ENCODE data around the gene HSPB3. TPM values are rescaled to one million over a fixed set of nuclear protein-coding genes. Genes with fewer than 3 reads are reported as not detected.

HSPB3 gene
- polyA plus RNA-seq, 1 donor (not counting 4 experiments of a cell fraction or from before 2014, with no cell fraction given), result 1.8 TPM

DNA sequence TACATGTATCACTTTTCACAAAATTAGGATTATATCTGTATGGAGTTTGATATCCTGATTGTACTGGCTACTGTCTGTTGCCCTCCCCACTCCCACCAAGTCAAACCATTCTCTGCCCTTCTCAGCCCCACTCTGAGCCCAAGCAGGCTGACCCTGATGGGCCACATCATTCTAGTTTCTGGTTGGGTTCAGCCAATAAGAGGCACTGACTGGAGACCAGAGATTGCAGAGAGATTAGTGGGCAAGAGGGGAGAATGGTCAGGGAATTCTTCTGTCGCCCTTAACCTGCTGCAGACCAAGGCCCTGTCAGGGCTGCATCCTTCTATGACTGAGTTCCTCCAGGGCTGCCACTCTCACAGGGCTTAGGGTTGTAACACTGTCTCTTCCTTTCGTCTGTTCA is 2.7 kb downstream of the HSPB3 start:
- TF ChIP-seq, protein P1, sequence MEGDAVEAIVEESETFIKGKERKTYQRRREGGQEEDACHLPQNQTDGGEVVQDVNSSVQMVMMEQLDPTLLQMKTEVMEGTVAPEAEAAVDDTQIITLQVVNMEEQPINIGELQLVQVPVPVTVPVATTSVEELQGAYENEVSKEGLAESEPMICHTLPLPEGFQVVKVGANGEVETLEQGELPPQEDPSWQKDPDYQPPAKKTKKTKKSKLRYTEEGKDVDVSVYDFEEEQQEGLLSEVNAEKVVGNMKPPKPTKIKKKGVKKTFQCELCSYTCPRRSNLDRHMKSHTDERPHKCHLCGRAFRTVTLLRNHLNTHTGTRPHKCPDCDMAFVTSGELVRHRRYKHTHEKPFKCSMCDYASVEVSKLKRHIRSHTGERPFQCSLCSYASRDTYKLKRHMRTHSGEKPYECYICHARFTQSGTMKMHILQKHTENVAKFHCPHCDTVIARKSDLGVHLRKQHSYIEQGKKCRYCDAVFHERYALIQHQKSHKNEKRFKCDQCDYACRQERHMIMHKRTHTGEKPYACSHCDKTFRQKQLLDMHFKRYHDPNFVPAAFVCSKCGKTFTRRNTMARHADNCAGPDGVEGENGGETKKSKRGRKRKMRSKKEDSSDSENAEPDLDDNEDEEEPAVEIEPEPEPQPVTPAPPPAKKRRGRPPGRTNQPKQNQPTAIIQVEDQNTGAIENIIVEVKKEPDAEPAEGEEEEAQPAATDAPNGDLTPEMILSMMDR (optimal IDR thresholded peaks at IDR 0.05 in 1 of 3, IDR thresholded peaks at IDR 0.05 in 1 of 3, conservative IDR thresholded peaks at IDR 0.05 in 1 of 3; ENCODE audit: extremely low read depth in 1 of 3, insufficient read depth in 2 of 3, low read length in 3 of 3), result no peak
- TF ChIP-seq EZH2 (IDR thresholded peaks at IDR 0.05; ENCODE audit: low read length), result no peak
- no peak overlapping the region for H3K27ac ChIP-seq (ENCODE audit: control insufficient read depth, insufficient read depth, low read length)

DNA sequence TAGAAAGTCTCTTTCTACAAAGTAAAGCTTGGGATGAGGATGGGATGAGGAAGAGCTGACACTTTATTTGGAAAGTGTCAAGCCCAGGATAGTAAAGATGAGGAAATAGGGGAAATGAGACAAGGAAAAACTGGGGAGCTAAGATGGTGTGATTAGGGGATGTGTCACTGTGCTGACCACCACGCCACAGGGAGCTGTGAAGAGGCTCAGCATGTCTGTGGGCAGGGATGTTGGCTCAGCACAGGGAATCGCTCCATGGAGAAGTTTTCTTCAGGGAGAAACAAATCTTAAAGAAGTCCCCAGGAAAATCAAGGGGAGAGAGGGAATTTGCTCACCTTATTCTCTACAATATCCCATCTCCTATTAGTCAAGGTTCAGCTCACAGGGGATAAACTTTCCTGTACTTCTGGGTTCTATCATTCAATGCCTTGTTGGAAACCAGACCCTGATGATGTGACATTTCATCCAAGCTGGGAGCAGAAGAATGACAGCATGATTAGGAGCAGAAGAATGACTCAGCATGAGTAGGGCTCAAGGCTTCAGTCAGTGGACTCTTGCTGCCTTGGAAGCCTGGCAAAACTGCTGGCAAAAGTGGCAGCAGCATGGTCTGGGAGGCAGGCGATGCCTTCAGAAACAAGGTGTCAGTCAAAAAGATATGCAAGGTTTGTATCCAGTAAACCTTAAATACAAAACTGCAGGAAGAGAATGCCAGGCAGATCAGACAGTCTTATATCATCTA is 4.9 kb downstream of the HSPB3 start:
- FAIRE-seq (no peak), DNase-seq (ENCODE audit: low read depth, low spot score) (no peak)
- Histone ChIP-seq H3K9me1 (ENCODE audit: control insufficient read depth, extremely low read depth, insufficient read depth, low read length) (no peaks in the 10 kb centered on the region), H3K9me3 (ENCODE audit: control insufficient read depth, low read depth, low read length) (no peaks in the 10 kb centered on the region), H3K27ac (ENCODE audit: control insufficient read depth, insufficient read depth, low read length) (no peak overlapping the region), H3K36me3 (ENCODE audit: control insufficient read depth in 2 of 2, extremely low read depth in 1 of 2, insufficient read depth in 2 of 2, low read length in 2 of 2) (no peaks in the 10 kb centered on the region), H3K9ac (ENCODE audit: control insufficient read depth, extremely low read depth, insufficient read depth, low read length) (no peak overlapping the region), H3K4me2 (ENCODE audit: control insufficient read depth, extremely low read depth, insufficient read depth, low read depth, low read length) (no peak overlapping the region), H2AFZ (ENCODE audit: control insufficient read depth, low read length) (no peak overlapping the region), H3K27me3 (ENCODE audit: control insufficient read depth, extremely low read depth, insufficient read depth, low read length) (no peaks in the 10 kb centered on the region), H3K4me3 (ENCODE audit: control insufficient read depth in 2 of 3, extremely low read depth in 1 of 3, insufficient read depth in 2 of 3, low read depth in 1 of 3, low read length in 3 of 3) (no peak overlapping the region), H3K79me2 (ENCODE audit: control insufficient read depth, insufficient read depth, low read length) (no peaks in the 10 kb centered on the region), H4K20me1 (ENCODE audit: control insufficient read depth, extremely low read depth, insufficient read depth, low read length) (no peaks in the 10 kb centered on the region), H3K4me1 (ENCODE audit: control insufficient read depth, extremely low read depth, insufficient read depth, low read length) (peaks cover 16% of the 10 kb centered on the region)
- dilution Hi-C loops (cut with MboI; ENCODE audit: extremely low pct_ligation_motif_present, low sequenced_read_pairs), result no loop called here
- TF ChIP-seq EZH2 (IDR thresholded peaks at IDR 0.05; ENCODE audit: low read length), result no peak
- TF ChIP-seq, protein P1 (optimal IDR thresholded peaks at IDR 0.05 in 1 of 3, IDR thresholded peaks at IDR 0.05 in 1 of 3, conservative IDR thresholded peaks at IDR 0.05 in 1 of 3; ENCODE audit: extremely low read depth in 1 of 3, insufficient read depth in 2 of 3, low read length in 3 of 3), result no peak

More for the DNA sequence above, 2.7 kb downstream of the HSPB3 start:
- Histone ChIP-seq H3K9me3 (ENCODE audit: control insufficient read depth, low read depth, low read length) (no peaks in the 10 kb centered on the region), H3K4me3 (ENCODE audit: control insufficient read depth in 2 of 3, extremely low read depth in 1 of 3, insufficient read depth in 2 of 3, low read depth in 1 of 3, low read length in 3 of 3) (no peak overlapping the region), H3K27me3 (ENCODE audit: control insufficient read depth, extremely low read depth, insufficient read depth, low read length) (no peaks in the 10 kb centered on the region), H3K4me2 (ENCODE audit: control insufficient read depth, extremely low read depth, insufficient read depth, low read depth, low read length) (no peak overlapping the region), H3K9me1 (ENCODE audit: control insufficient read depth, extremely low read depth, insufficient read depth, low read length) (no peaks in the 10 kb centered on the region), H3K9ac (ENCODE audit: control insufficient read depth, extremely low read depth, insufficient read depth, low read length) (no peak overlapping the region), H2AFZ (ENCODE audit: control insufficient read depth, low read length) (no peak overlapping the region), H4K20me1 (ENCODE audit: control insufficient read depth, extremely low read depth, insufficient read depth, low read length) (no peaks in the 10 kb centered on the region), H3K79me2 (ENCODE audit: control insufficient read depth, insufficient read depth, low read length) (no peaks in the 10 kb centered on the region), H3K4me1 (ENCODE audit: control insufficient read depth, extremely low read depth, insufficient read depth, low read length) (peaks cover 22% of the 10 kb centered on the region), H3K36me3 (ENCODE audit: control insufficient read depth in 2 of 2, extremely low read depth in 1 of 2, insufficient read depth in 2 of 2, low read length in 2 of 2) (no peaks in the 10 kb centered on the region)
- DNase-seq (ENCODE audit: low read depth, low spot score) (no peak), FAIRE-seq (no peak)
- dilution Hi-C loops (cut with MboI; ENCODE audit: extremely low pct_ligation_motif_present, low sequenced_read_pairs), result no loop called here

Measured in keratinocyte (primary cell).